ENCODE data around the gene SLC4A7.
A peak's percentile ranks its signal among the peaks of the same experiment; 100 is the strongest.
"Not testable (repeated sequence)": the region's sequence is repeated elsewhere in the genome, so short reads cannot be mapped to it uniquely, and the experiment has no call there.

Gene SLC4A7

GRCh38 chr3:27486336-27486735, 2.2 kb upstream of the SLC4A7 start:
- no peak for DNase-seq

DNA sequence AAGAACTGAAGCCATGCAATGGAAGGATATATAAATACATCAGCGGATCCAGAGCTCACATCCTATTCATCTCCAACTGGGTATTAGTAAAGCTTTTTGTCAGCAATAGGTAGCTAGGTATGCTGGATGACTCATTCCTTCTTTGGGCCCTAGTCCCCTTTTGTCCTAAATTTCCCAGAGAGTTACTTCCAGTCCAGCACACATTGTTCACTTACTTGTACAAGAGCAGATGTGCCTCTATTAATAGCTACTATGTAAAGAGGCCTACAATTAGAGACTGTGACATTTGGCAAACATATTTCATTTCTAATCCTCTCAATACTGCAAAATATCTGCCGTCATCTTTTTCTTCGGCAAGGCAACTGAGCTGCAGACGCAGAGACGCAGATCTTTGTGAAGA, 1.7 kb upstream of the SLC4A7 start:
- DNase-seq: no peak

DNA sequence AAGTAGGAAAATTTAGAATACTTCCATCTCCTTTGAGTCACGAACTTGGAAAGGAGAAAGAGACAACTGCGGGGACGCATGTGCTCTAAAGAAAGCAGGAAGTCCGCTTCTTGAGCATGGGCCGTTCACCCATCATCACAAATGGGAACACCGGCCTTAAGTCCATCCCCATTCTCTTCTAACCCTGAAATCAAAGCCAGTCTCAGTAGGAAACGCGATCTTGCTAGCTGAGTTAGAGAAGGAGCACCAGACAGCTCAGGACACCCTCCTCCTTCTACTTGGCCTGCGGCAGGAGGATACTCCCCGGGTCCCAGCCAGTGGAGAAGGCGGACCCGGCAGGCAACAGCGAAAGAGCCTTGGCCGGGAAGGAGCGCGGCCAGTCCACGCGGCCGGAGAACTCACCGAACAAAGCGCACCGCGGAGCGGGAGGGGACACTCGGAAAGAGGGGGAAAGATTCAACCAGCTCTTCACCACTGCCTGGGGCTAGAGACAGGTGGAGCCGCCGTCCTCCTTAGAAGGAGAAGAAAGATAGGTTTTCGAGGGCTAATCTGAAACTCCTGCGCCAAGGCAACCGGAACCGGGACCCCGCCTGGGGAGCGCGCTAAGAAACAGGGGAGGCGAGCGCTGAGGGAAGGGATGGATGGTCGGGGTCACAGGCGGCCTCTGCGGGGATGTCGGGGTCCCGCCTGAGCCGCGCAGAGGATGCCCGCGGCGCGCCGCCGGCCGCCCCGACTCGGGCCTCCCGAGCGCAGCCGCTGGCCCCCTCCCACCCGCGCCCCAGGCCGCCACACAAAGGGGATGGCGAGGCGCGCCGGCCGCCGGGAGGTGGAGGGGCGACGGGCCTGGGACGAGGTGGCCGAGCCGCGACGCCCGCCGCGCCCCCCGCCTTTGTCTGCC, 818 bp downstream of the SLC4A7 start:
- DNase-seq: peak; percentile 61 to 81 (median 78)

DNA sequence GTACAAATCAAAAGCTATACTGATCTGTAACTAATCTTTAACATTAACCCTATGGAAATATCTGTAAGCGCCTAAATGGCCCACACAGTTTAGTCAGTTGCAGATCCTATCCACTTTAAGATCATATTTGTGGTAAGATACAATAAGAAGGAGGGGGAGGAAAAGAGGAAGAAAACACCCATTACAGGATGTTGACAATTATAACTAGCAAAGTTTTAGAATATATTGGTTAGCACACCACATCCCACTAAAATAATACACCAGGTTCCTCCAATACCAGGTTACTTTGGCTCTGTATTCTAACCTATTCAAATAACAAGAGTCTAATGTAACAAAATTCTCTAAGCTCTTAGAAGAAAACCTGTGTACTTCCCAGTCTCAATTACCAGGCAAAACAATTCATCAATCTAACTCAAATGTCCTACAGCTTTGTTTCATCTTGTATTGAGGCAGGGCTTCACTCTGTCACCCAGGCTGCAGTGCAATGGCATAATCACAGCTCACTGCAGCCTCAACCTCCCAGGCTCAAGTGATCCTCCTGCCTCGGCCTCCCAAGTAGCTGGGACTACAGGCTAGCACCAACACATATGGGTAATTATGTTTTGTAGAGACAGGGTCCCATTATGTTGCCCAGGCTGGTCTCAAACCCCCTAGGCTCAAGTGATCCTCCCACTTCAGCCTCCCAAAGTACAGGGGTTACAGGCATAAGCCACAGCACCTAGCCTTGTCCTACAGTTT, 4.2 kb downstream of the SLC4A7 start:
- DNase-seq: peak in 3 of 4 experiments; percentile 9 to 40 (median 34)

DNA sequence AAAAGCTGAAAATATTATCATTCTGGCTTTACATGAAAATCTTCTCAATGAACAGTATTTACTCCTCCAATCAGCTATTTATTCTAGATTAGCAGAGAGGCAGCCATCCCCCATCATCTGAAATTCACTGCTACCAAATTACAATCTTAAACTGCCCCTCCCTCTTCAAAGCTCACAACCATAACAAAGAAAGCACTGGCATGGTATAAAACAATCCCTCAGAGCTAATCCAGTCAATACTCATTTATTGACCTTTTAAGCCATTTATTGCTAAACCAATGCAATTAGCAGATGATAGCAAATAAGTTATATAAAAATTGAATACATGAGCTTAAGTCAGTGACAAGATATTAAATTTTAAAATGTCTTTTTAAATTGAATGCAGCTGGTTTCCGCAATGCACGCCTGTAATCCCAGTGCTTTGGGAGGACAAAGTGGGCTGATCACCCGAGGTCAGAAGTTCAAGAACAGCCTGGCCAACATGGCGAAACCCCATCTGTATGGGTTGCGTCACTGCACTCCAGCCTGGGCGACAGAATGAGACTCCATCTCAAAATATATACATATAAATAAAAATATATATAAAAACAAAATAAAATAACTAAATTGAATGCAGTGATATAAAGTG, 12.1 kb downstream of the SLC4A7 start:
- DNase-seq: no peak

- DNase-seq: no peak
Measured at GRCh38 chr3:27468283-27468886, 15.8 kb downstream of the SLC4A7 start.

DNA sequence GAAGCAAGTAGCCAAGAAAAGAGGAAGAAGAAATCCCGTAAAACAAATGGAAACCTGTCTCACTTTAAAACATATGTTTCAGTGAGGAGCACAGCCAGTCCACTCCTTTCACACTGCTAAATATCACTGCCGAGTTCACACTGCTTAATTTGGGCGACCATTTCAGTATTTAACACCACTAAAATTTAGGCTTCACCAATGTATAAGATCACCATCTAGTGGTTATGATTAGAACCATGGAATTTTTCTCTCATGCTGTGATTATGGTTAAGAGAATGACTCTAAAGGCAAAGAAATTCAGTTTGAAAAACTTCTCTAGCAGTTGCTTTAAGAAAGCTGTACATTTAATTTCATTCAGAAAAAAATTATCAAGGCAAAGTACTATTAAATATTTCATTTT, 16.6 kb downstream of the SLC4A7 start:
- DNase-seq: peak in 2 of 4 experiments; percentile 51 to 59

- DNase-seq: no peak
Measured at GRCh38 chr3:27464646-27465045, 19.5 kb downstream of the SLC4A7 start.

DNA sequence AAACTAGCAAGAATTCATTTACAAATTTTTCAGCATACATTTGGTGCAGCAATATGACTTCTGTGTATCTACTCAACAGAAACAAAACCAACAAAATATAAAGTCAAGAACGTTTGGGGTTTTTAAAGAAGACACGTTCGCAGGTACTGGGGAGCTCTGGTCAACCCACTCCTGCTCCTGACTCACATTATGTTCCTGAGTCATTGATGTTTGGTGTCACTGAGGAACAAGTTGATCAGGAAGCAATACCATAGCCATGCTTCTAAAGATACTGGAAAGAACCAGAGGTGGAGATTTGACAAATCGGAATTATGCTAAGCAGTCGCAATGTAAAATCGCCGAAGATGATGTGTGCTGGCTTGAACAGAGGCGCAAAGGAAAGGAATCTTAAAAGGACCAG, 22.0 kb downstream of the SLC4A7 start:
- DNase-seq: no peak

- DNase-seq: peak in 3 of 4 experiments; percentile 44 to 47 (median 46)
Measured at GRCh38 chr3:27458929-27459328, 25.3 kb downstream of the SLC4A7 start.

- no peak for DNase-seq
Measured at GRCh38 chr3:27456554-27456953, 27.6 kb downstream of the SLC4A7 start.

DNA sequence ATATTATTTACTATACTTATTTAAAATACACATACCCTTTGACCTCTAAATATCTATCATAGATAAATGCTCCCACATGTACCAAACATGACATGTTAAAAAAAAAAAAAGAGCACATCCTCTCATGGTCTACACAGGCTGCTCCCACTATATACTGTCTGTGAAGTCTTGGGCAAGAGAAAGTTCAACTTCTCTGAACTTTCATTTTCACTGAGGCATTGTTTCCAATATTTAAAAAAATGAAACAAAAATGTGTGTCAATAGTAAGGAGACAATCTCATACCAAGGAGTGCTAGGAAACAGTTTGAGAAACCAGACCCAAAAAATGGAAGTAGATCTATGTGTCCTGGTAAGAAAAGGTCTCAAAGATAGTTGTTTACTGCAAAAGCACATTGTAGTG, 29.3 kb downstream of the SLC4A7 start:
- peak in 2 of 4 experiments; percentile 27 to 38 for DNase-seq

DNA sequence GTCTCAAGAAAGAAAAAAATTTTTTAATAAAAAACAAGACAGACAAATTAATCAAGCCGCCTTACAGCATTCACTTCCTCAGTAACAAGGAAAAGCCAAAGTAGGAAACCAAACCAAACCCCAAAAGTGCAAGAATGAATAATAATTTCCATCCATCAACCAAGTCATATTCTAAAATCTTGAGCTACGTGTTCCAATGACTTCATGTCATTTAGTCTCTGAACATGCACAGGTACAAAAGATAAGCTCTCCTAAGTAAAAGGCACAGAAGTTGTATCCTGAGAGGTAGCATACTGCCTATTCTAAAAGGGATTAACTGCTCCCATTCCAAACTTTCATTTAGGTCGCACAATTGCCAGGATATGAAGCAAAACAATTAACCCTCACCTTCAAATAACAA, 29.7 kb downstream of the SLC4A7 start:
- DNase-seq: no peak

- no peak for DNase-seq
Measured at GRCh38 chr3:27452368-27453090, 31.7 kb downstream of the SLC4A7 start.

DNA sequence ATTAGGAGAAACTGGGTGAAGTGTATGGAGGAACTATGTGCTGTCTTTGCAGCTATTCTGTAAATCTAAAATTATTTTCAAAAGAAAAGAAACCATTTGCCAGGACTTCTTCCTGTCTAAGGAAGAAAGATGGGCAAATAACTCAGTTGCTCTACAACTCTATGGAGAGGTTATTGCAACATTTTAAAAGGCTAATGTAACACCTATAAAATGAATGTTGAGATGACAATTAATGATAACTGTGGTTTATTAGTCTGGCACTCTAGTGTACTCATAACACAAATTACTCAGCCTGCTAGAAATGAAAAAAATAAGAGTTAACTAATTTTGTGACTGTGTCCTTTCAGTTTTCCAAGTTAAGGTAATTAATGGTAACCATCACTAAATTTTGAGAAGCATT, 32.3 kb downstream of the SLC4A7 start:
- DNase-seq: no peak

GRCh38 chr3:27451251-27451650, 32.9 kb downstream of the SLC4A7 start:
- no peak for DNase-seq

GRCh38 chr3:27449530-27450150, 34.5 kb downstream of the SLC4A7 start:
- no peak for DNase-seq

DNA sequence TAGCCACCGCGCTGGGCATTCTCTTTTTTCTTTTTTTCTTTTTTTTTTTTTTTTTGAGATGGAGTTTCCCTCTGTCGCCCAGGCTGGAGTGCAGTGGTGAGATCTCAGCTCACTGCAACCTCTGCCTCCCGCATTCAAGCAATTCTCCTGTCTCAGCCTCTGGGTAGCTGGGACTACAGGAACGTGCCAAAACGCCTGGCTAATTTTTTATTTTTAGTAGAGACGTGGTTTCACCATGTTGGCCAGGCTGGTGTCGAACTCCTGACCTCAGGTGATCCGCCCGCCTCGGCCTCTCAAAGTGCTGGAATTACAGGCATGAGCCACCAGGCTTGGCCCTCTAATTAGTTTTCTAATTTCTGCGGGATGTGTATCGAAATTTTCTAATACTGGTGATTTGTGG, 41.2 kb downstream of the SLC4A7 start:
- DNase-seq: not testable (repeated sequence)

- not testable (repeated sequence) for DNase-seq
Measured at GRCh38 chr3:27438352-27438751, 45.8 kb downstream of the SLC4A7 start.

- no peak for DNase-seq
Measured at GRCh38 chr3:27431116-27431515, 53.1 kb downstream of the SLC4A7 start.

DNA sequence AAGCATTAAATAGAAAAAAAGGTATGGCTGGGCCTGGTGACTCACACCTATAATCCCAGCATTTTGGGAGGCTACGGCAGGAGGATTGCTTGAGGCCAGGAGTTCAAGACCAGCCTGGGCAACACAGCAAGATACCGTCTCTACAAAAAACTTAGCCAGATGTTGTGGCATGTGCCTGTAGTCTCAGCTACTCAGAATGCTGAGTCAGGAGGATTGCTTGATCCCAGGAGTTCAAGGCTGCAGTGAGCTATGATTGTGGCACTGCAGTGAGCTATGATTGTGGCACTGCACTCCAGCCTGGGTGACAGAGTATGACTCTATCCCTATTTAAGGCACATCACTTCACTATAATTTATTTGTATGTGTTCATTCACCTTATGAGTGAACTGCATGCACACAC, 54.3 kb downstream of the SLC4A7 start:
- no peak for DNase-seq

- DNase-seq: no peak
Measured at GRCh38 chr3:27428446-27428845, 55.7 kb downstream of the SLC4A7 start.

Measured in suppressor macrophage (primary cell).